GM18511 (cell line): ENCODE results near the gene CUEDC1.

ENCODE experiments used
- ATAC-seq: cut with Tn5 transposase; IDR thresholded peaks from one replicate; pipeline ENCODE4 v1.9.1; 2021; ENCODE audit warnings: mild to moderate bottlenecking, moderate library complexity; ENCODE audit not compliant: unreplicated experiment

Gene CUEDC1

DNA sequence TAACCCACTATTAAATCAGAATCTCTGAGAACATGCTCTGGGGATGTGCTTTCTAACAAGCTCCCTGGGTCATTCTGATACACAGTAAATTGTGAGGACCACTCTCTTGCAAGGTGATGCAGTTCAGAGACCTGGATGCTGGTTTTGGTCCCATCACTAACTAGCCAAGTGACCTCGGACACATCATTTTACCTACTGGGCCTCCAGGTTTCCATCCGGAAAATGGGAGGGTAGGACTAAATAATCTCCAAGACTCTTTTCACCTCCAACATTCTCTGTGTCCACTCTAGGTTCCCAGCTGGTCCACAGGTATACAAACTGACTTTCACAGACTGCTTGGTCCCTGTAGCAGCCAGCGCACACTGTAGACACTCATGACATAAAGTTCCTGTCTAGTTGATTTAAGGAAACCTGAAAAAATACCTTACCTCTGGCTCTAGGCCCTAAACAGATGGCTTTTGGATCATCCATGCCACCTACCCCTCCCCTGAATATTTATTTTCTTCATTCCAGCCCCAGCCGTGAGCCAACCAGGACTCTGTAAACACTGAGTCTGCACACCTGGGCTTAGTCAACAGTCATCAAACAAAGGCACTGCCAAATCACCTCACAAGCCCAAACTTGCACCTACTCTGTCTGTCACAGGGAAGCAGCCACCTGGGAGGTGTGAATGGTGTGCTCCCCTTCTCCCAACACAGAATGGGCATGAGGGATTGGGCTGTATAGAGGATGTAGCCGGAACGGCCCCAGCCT is 54.0 kb downstream of the CUEDC1 start:
- ATAC-seq = no peak

DNA sequence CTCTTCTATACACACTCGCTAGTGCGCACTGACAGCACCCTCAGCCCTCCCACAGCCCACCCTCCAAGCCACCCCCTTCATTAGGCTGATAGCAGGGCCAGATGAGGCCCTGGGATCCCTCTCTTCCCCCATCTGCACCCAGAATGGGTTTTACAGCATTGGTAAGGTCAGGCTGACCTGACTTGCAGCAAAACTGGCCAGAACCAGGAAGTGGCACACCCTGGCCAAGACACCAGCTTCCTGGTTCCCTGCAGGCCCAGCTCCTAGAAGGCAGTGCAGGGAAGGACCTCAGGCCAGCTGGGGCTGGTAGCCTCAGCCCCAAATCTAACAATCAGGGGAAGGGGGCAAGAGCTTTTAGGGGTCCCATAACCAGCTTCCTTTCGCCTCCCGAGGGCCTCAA is 55.4 kb downstream of the CUEDC1 start:
- ATAC-seq = no peak

DNA sequence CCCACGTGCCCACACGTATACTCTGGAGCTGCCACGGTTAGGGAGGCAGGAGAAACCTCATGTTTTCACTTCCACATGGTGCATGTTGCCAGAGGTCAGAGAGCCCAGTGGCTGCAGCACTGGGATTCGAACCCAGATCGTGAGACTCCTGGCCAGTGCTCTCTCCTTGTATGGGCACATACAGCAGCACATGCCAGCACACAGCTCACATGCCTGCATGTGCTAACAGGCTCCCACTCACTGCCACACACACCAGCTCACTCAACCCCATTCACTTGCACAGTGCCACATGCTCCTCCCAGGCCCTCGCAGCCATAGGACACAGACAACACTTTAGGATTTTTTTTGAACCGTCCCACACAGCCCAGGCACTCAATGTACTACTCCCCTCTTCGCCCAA is 55.8 kb downstream of the CUEDC1 start:
- no peak for ATAC-seq

- no peak for ATAC-seq
These were observed 56.5 kb downstream of the CUEDC1 start for GRCh38 chr17:57898487-57899311.

GRCh38 chr17:57895382-57896060 is 59.7 kb downstream of the CUEDC1 start:
- no peak for ATAC-seq

DNA sequence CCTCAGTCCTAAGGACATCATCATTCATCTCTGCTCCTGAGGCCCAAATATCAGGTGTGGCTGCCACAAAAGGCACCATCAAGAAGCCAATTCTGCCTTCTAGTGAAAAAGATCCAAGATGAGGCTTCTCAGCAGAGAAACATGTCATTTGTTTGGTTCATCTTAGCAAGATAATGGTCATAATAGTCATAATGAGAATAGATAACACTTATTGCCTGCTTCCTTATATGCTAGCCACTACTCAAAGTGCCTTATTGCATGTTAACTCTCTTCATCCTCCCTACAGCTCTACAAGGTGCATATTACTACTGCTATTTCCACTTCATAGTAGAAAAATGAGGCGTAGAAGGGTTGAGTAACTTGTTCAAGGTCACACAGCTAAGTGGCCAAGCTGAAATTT is 60.4 kb downstream of the CUEDC1 start:
- no peak for ATAC-seq

GRCh38 chr17:57892820-57893595 is 62.2 kb downstream of the CUEDC1 start:
- peak; percentile 30 for ATAC-seq

- peak; percentile 52 for ATAC-seq
These were observed 62.9 kb downstream of the CUEDC1 start for GRCh38 chr17:57892146-57892819.

- ATAC-seq = no peak
These were observed 64.4 kb downstream of the CUEDC1 start for GRCh38 chr17:57890857-57891232.

DNA sequence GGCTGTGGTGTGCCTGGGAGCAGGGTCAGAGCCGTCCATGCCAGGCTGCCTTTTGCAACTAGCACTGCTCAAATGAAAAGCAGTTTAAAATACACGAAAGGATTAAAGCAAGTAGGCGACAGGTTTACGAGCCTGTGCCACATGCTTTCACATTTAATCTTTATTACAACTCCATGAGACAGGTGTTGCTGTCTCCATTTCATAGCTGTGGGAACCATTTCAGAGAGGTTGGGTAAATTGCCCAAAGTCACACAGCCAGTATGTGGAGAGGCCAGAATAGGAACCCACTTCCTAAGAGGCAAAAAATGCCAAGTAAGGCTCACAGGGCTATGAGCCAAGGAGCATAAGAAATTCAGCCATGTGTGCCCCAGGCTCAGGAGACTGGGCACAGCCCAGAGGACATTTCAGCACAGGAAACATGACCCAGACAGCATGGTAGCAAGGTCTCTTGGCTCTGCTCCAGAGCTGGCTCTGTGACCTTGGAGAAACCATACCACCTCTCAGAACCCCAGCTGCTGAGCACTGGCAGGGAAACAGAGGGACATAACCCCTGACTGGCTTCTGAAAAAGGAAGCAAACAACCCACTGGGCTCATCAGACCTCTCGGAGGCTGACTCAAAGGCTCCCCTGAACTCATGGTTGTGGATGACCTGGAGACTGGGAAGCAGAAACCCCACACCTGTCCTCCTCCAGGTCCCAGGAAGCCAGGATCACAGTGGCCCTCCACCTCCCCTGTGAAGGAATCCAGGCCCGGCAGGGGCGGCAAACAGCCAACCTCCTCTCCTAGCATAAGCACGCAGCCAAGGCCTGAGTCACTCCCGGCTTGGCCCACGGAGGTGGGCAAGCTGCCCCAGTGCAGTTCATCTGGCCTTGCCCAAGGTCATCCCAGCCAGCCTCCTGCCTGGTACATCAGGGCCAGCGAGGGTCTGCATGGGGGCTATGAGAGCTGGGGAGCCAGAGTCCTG is 65.0 kb downstream of the CUEDC1 start:
- ATAC-seq = no peak

GRCh38 chr17:57889252-57889651 is 66.0 kb downstream of the CUEDC1 start:
- no peak for ATAC-seq

DNA sequence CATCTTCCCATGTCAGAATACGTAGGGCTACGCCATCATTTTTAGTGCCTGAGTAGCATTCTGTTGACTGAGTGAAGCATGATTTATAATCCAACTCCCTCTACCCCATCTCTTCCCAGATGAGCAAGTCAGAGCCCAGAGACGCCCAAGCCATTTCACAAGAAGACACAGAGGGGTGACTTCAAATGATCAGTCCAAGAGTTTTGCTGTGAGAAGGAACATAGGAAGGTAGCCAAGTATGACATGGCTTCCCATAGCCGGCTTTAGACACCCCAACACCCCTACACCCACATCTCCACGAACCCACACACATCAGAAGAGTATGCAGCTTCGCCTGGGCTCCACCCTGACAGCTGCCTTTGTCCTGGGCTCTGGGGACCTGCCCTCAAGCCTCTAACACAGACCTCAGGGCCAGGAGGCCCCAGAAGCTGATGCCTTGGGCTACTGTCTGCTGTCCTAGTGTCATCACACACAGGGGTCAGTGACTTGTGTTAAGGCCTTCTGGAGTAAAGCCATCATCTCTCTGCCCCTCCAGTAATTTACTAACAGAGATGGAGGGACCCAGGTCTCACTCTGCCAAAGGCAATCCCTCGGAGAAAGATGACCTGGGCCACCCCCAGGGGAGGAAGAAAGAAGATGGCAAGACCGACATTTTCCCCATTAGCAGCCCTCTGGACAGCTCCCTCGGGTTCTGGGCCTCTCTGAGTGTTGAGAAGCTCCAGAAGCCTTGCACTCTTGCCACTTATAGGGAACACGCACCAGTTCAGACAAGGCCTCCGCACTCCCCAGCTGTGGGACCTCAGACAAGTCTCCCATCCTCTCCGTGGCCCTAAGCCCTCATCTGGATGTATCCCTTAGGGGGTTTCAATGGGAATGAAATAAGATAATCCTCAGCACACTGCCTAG is 66.6 kb downstream of the CUEDC1 start:
- no peak for ATAC-seq

DNA sequence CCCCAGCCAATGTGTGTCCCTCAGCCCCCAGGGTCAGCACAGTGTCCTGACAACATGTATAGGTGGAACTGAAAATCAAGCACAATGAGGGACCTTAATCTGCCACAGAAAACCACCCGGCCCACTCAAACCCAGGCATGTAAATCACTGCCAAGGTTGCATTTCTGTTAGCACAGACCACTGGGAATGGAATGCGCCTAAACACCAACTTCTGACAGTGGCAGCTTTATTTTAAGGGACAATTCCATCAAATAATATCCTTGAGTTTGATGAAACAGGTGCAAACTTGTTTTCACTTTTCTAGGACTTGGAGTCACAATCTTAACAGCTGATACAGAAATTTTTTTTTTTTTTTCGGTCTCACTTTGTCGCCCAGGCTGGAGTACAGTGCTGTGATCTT is 68.1 kb downstream of the CUEDC1 start:
- no peak for ATAC-seq

- no peak for ATAC-seq
These were observed 69.2 kb downstream of the CUEDC1 start for GRCh38 chr17:57886020-57886419.

GRCh38 chr17:57885148-57885915 is 69.9 kb downstream of the CUEDC1 start:
- no peak for ATAC-seq

DNA sequence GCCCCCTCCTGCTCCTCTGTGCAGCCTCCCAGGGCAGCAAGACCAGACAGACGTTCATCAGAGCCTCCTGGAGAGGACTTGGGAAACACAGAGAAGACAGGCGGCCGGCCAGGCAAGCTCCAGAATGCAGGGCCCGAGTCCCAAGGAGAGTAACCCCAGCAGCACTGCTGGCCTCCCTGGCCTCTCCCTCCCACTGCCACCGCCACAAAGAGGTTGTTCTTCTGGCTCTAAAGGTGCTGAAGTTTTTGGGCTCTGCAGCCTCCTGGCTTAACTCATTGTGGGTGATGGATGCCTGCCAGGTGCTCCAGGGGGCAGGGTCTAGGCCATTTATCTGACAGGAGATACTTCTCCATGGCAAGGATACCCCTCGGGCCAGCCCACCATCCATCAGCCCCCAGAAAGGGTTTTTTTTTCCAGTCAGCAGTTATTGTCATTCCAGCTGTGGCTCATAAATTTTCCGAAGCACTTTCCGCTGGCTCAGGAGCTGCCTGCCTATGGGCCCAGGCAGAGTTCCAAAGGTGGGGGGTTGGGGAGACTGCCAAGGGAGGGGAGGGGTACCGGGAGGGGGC is 73.3 kb downstream of the CUEDC1 start:
- ATAC-seq = no peak

DNA sequence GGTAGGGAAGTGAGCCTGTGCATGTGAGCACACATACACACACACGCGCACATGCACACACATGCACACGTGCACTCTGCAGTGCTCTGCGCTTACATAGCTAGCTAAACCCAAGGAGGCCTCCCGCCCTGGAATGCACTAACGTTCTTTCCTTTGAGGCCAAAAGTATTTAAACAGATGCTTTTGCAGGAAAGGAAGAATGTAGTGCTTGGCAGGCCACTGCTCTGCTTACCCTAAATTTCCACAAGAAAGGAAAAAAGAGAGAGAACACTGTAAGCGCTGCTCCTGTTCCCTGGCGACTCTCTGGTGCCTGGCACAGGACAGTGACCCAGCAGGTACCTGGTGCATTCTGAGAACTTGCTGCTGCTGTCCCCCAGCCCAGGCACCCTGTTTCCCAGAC is 74.1 kb downstream of the CUEDC1 start:
- ATAC-seq = no peak
